Astrocyte of the cerebellum (primary cell): Measurements from ENCODE around the gene CLPSL1.

Source experiments
- DNase-seq: peaks from one replicate; pipeline ENCODE4 v3.0.0-alpha.2; 2011; ENCODE audit warnings: low read depth
- H3K4me3 ChIP-seq: 2 replicates; pipeline ENCODE4 v1.5.1; 2011; ENCODE audit warnings: mild to moderate bottlenecking, low read depth, low read length, moderate library complexity
- in situ Hi-C: cut with HindIII; loops from 2 replicates; pipeline ENCODE4 v1.10.0; 2017; ENCODE audit warnings: low sequenced_read_pairs
- TF ChIP-seq, protein P1 (sequence below): IDR thresholded peaks from 2 replicates; pipeline ENCODE4 v1.5.1; 2012; ENCODE audit warnings: low read length, low read depth, moderate library complexity, mild to moderate bottlenecking; ENCODE audit errors: missing control alignments

CLPSL1 gene

DNA sequence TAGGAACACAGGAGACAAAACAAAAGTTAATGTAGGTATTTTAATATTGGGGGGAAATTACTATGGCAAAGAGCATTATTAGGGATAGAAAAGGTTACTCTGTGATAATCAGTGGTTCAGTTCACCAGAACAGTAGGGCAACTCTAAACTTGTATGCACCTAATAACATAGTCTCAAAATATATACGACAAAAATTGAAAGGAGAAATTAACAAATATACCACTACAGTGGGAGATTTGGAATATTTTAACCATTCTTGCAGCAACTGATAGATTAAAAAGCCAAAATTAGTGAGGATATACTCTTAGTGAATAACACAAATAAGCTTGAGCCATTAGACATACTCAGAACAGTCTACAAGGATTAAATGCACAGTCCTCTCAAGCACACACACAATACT lies 32.9 kb upstream of the CLPSL1 start:
- DNase-seq, result no peak
- in situ Hi-C loops, result no loop called here
- H3K4me3 ChIP-seq, result no peak overlapping the region
- TF ChIP-seq, protein P1, sequence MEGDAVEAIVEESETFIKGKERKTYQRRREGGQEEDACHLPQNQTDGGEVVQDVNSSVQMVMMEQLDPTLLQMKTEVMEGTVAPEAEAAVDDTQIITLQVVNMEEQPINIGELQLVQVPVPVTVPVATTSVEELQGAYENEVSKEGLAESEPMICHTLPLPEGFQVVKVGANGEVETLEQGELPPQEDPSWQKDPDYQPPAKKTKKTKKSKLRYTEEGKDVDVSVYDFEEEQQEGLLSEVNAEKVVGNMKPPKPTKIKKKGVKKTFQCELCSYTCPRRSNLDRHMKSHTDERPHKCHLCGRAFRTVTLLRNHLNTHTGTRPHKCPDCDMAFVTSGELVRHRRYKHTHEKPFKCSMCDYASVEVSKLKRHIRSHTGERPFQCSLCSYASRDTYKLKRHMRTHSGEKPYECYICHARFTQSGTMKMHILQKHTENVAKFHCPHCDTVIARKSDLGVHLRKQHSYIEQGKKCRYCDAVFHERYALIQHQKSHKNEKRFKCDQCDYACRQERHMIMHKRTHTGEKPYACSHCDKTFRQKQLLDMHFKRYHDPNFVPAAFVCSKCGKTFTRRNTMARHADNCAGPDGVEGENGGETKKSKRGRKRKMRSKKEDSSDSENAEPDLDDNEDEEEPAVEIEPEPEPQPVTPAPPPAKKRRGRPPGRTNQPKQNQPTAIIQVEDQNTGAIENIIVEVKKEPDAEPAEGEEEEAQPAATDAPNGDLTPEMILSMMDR, result no peak

DNA sequence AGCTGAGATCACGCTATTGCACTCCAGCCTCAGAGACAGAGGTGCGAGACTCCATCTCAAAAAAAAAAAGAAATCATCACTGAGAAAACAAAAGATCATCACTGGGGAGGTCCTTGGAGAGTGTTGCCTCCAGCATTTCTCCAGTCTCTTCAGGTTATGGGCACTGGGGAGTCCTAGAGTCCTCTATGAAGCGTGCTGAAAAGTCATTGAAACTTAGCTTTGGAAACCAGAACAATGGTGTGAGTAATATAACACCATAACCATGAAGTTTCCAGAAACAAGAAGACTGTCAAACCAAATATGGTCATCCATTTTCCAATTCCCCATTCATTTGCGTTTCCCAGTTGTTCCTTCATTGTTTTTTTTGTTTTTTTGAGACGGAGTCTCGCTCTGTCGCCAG lies 30.3 kb upstream of the CLPSL1 start:
- no peak for DNase-seq
- TF ChIP-seq, protein P1, result no peak
- no peak overlapping the region for H3K4me3 ChIP-seq
- in situ Hi-C loops, result no loop called here

DNA sequence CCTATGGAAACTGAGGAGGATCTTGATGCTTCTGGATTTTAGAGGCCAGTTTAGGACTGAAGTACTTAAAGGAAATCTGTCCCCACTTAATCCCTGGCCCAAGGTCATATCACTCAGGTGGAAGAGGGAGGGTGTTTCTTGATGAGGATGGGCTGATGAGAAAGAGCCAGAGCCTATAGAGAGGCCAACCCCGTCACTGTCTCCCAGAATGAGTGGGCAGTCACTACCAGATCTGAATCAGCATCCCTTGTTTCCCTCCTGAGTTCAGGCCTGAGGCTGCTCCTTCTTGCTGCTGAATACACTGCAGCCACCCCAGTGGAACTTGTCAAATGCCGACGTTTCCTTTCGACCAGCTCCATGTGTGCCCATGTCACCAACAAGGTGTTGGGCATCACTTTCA lies 29.2 kb upstream of the CLPSL1 start:
- in situ Hi-C loops, result no loop called here
- TF ChIP-seq, protein P1, result no peak
- H3K4me3 ChIP-seq, result no peak overlapping the region
- DNase-seq, result no peak

DNA sequence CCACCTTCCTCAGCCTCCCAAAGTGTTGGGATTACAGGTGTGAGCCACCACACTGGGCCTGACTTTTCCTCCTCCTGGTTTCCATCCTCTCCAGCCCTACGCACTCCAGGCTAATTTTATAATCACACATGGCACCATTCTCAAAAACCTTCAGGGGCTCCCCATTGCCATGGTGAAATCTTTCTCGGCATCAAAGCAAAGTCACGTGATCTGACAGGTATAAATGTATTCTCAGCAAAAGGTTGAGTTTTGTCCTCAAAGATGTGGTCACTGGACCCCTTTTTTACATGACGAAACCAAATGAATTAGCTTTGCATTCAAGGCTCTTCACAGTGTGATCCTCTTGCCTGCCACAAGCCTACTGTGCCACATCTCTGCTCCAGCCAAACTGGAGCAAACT lies 28.5 kb upstream of the CLPSL1 start:
- no peak overlapping the region for H3K4me3 ChIP-seq
- in situ Hi-C loops, result no loop called here

DNA sequence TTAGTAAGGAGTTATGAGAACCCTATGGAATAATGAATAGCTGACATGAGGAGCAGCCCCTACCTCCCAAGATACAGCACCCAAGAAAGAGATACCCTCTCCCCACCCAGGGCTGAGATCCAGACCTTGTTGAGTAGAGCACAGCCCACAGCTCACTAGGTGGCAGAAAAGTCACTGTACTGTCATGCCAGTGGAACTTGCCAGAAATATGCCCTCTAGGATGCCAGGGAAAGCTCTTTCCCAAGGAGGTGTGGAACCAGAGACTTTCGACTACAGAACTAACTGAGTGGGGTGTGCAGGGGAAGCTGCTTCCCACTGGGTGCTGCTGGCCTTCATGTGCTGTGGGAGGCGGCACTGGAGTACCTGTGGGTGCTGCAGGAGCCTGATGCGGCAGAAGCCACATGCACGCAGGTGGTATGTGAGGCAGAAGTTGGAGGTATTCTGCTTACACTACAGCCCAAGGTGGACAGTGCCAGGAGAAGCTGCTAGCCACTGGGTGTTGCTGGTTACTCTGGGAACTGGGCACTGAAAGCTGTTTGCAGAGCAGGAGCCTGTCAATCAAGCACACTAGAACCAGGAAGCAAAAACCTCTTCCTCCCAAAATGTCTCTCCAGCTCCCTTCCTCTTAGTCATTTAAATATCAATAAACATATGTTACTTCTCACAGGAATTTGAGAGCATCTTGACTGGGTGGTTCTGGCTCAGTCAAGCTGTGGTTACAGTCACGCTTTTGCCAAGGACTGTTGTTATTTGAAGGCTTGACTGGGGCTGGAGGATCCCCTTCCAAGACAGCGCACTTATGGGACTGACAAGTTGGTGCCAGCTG lies 26.2 kb upstream of the CLPSL1 start:
- in situ Hi-C loops, result no loop called here
- no peak overlapping the region for H3K4me3 ChIP-seq
- no peak for DNase-seq
- TF ChIP-seq, protein P1, result no peak

More for the DNA sequence above, 28.5 kb upstream of the CLPSL1 start:
- TF ChIP-seq, protein P1, result no peak
- DNase-seq, result no peak

DNA sequence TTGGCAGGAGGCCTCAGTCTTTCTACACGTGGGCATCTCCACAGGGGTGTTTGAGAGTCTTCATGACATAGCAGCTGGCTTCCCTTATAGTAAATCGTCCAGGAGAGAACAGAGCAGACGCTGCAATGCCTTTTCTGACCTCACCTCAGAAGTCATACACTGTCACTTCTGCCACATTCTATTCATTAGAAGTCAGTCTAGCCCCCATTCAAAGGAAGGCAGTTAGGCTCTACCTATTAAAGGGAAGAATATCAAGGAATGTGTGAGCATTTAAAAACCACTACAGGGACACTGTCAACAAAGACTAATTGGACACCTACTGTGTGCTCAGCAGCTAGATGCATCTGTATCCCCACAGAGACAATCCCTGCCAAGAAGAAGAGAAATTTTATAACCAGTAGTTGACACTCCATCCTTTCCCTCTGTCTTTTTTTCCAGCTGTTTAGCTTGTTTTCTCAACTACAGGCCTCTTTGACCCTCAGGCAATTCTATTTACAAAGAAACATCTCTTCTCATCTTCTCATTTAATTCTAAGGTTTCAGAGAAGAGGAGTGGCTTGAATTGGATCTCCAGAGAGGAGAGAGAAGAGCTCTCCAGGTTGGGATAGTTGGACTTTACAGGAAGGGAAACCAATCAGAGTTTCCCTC lies 25.4 kb upstream of the CLPSL1 start:
- H3K4me3 ChIP-seq, result no peak overlapping the region
- in situ Hi-C loops, result no loop called here

More for the DNA sequence above, 25.4 kb upstream of the CLPSL1 start:
- DNase-seq, result no peak
- TF ChIP-seq, protein P1, result no peak
